CD4-positive, CD25-positive, alpha-beta regulatory T cell (primary cell): ENCODE results near the gene HLCS. TPM values are rescaled to one million over a fixed set of nuclear protein-coding genes. Genes with fewer than 3 reads are reported as not detected.

ENCODE experiments used
- ATAC-seq, 2 donors: fragments of 150-1000 bp; cut with Tn5 transposase; one replicate each; pipeline ENCODE4 v1.10.0; 2021; ENCODE audit warnings: low read depth in 2 of 2, moderate number of reproducible peaks in 2 of 2, moderate library complexity in 1 of 2
- DNase-seq, 3 donors: peaks; one replicate each; pipeline versions ENCODE4 v3.0.0 to v3.0.0-alpha.2; 2012 to 2022; ENCODE audit warnings: mixed read lengths in 1 of 3
- H3K27ac ChIP-seq: one replicate; pipeline ENCODE4 v1.7.0; 2013; ENCODE audit warnings: mild to moderate bottlenecking, low read length; ENCODE audit not compliant: insufficient read depth, poor library complexity, severe bottlenecking
- H3K27me3 ChIP-seq: one replicate; pipeline ENCODE4 v1.7.0; 2013; ENCODE audit warnings: low read length; ENCODE audit not compliant: control insufficient read depth, insufficient read depth
- H3K36me3 ChIP-seq: one replicate; pipeline ENCODE4 v1.7.0; 2013; ENCODE audit warnings: mild to moderate bottlenecking, low read length, moderate library complexity; ENCODE audit not compliant: control insufficient read depth, insufficient read depth
- H3K4me1 ChIP-seq: 2 replicates; pipeline ENCODE4 v1.7.0; 2013; ENCODE audit warnings: mild to moderate bottlenecking, low read length; ENCODE audit not compliant: insufficient read depth, control insufficient read depth, poor library complexity, severe bottlenecking
- H3K4me3 ChIP-seq: one replicate; pipeline ENCODE4 v1.7.0; 2013; ENCODE audit warnings: low read depth, mild to moderate bottlenecking, low read length, moderate library complexity
- H3K9me3 ChIP-seq, 2 experiments: 1 replicate in 1 of 2; 2 replicates in 1 of 2; pipeline ENCODE4 v1.7.0; 2013; ENCODE audit warnings: low read length in 2 of 2, mild to moderate bottlenecking in 1 of 2, moderate library complexity in 1 of 2; ENCODE audit not compliant: control insufficient read depth in 2 of 2
- H3K27ac Mint-ChIP-seq, 3 donors: one replicate each; pipeline ENCODE4 v1.8.0; 2020 to 2022; ENCODE audit warnings: mild to moderate bottlenecking in 3 of 3, mixed read lengths in 3 of 3, moderate library complexity in 2 of 3
- H3K27me3 Mint-ChIP-seq: one replicate; pipeline ENCODE4 v1.8.0; 2022; ENCODE audit warnings: mild to moderate bottlenecking, mixed read lengths
- H3K36me3 Mint-ChIP-seq: one replicate; pipeline ENCODE4 v1.8.0; 2020; ENCODE audit warnings: mixed read lengths
- H3K4me1 Mint-ChIP-seq, 4 donors: one replicate each; pipeline ENCODE4 v1.8.0; 2020 to 2022; ENCODE audit warnings: mixed read lengths in 4 of 4, mild to moderate bottlenecking in 1 of 4
- H3K4me3 Mint-ChIP-seq, 4 donors: one replicate each; pipeline ENCODE4 v1.8.0; 2020 to 2022; ENCODE audit warnings: mild to moderate bottlenecking in 4 of 4, mixed read lengths in 4 of 4, moderate library complexity in 3 of 4
- H3K9me3 Mint-ChIP-seq, 7 donors: one replicate each; pipeline ENCODE4 v1.8.0; 2020 to 2022; ENCODE audit warnings: mixed read lengths in 7 of 7, mild to moderate bottlenecking in 3 of 7, moderate library complexity in 2 of 7
- polyA plus RNA-seq, 4 donors: library from polyadenylated mRNA; unstranded; fragments of 300-500 nt; fragmentation: Illumina TruSeq; gene quantifications; one replicate each; pipeline ENCODE4 v1.2.3, GENCODE V29; 2021
- total RNA-seq: library from RNA; stranded (reverse); gene quantifications from one replicate; pipeline ENCODE4 v1.2.3, GENCODE V29; 2022

The HLCS gene
- total and polyA plus RNA-seq, 5 donors from 2014 or later: 5.2 to 13.6 (median 11.0) TPM

DNA sequence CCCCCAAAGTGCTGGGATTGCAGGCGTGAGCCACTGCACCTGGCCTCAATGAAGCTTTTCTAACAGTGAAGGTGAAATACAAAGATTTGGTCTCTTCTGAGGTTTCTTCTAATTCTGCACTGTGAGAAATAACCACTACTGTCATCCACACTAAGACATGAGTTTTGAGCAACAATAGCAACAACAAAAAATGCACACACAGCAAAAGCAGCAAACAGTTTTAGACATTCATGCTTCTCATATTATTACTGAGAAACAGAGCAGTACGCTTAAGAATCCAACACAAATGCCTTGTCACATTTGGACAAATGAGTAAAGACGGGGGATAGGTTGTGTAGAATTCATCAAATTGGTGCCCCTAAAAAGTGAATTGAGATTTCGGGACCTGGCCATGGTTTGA, 151.2 kb downstream of the HLCS start:
- Histone ChIP-seq H3K4me3 (no peak overlapping the region), H3K27me3 (no peaks in the 10 kb centered on the region), H3K27ac (no peak overlapping the region), H3K9me3 (no peaks in the 10 kb centered on the region), H3K4me1 (no peaks in the 10 kb centered on the region), H3K36me3 (no peaks in the 10 kb centered on the region)
- H3K27me3 Mint-ChIP-seq: no peaks in the 10 kb centered on the region
- H3K27ac Mint-ChIP-seq: no peak overlapping the region
- H3K36me3 Mint-ChIP-seq: peaks cover 8% of the 10 kb centered on the region
- H3K4me3 Mint-ChIP-seq: no peak overlapping the region
- DNase-seq (no peak), ATAC-seq (no peak)
- H3K9me3 Mint-ChIP-seq: no peaks in the 10 kb centered on the region
- H3K4me1 Mint-ChIP-seq: no peaks in the 10 kb centered on the region

DNA sequence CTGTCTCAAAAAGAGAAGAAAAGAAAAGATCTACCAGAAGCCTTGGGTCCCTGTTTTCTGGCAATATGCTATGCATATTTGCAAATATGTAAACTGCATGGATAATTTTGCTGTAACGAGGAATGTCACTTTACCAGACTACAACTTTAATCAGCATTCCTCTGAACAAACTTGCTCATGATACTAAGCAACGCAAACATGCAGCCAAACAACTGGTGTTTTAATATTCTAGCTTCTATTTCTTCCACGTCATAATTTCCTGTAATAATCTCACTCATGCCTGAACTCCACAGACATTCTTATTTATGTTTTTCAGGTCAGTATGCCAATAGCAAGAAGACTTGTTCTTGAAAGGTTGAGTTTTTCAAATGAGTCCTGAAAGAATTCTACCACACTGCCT, 153.4 kb downstream of the HLCS start:
- no peaks in the 10 kb centered on the region for H3K9me3 Mint-ChIP-seq
- Histone ChIP-seq H3K36me3 (no peaks in the 10 kb centered on the region), H3K27ac (no peak overlapping the region), H3K9me3 (no peaks in the 10 kb centered on the region), H3K27me3 (no peaks in the 10 kb centered on the region), H3K4me1 (no peaks in the 10 kb centered on the region), H3K4me3 (no peak overlapping the region)
- no peak overlapping the region for H3K27ac Mint-ChIP-seq
- ATAC-seq (no peak), DNase-seq (no peak)
- no peak overlapping the region for H3K4me3 Mint-ChIP-seq
- no peaks in the 10 kb centered on the region for H3K27me3 Mint-ChIP-seq
- H3K36me3 Mint-ChIP-seq: no peaks in the 10 kb centered on the region
- H3K4me1 Mint-ChIP-seq: peaks cover 0 to 4% (median 0%) of the 10 kb centered on the region in 4 donors

DNA sequence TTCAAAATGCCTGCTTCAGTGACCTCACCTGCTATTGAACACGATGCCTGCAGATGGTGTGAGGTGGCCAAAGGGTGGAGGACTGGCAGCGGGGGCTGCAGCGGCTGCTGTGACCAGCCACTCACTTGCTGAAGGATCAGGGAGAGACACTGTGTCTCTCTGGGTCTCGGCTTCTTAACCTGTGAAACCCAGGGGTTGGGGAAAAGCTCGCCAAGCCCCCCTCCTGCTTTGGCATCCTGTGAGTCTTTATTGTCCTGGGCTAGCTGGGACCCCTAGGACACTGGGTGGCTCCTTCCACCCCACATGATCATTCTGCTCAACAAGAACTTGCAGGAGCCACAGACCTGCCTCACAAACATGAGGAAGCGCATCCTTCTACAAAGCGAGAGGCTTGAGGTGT, 154.7 kb downstream of the HLCS start:
- no peaks in the 10 kb centered on the region for H3K36me3 Mint-ChIP-seq
- no peak for ATAC-seq
- Histone ChIP-seq H3K36me3 (no peaks in the 10 kb centered on the region), H3K27me3 (no peaks in the 10 kb centered on the region), H3K4me1 (no peaks in the 10 kb centered on the region), H3K4me3 (no peak overlapping the region), H3K9me3 (no peaks in the 10 kb centered on the region), H3K27ac (no peak overlapping the region)
- no peaks in the 10 kb centered on the region for H3K9me3 Mint-ChIP-seq
- no peak for DNase-seq
- peaks cover 0 to 4% (median 0%) of the 10 kb centered on the region in 4 donors for H3K4me1 Mint-ChIP-seq
- H3K27ac Mint-ChIP-seq: no peak overlapping the region
- H3K27me3 Mint-ChIP-seq: no peaks in the 10 kb centered on the region
- H3K4me3 Mint-ChIP-seq: no peak overlapping the region

DNA sequence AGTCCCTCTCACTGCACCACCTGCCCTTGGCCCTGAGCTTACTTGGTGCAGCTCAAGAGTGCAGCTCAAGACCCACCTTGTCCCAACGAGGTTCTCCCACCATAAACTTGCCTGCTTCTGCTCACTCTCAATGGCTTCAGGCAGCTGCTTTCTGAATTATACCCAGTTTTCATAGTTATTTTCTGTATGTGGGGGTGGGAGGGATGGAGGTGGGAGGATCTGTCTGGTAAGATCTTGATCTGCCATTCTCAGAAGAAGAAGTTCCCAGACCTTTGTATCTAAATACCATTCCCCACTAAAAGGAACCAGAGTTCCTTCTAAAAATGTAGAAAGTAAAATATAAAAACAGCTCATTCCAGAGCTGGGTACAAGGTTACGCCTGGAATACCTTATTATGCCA, 156.0 kb downstream of the HLCS start:
- Histone ChIP-seq H3K9me3 (no peaks in the 10 kb centered on the region), H3K27ac (no peak overlapping the region), H3K27me3 (no peaks in the 10 kb centered on the region), H3K4me3 (no peak overlapping the region), H3K4me1 (no peaks in the 10 kb centered on the region), H3K36me3 (no peaks in the 10 kb centered on the region)
- no peaks in the 10 kb centered on the region for H3K27me3 Mint-ChIP-seq
- no peak for DNase-seq
- no peaks in the 10 kb centered on the region for H3K9me3 Mint-ChIP-seq
- H3K4me1 Mint-ChIP-seq: peaks cover 0 to 4% (median 0%) of the 10 kb centered on the region in 4 donors
- no peak overlapping the region for H3K27ac Mint-ChIP-seq
- ATAC-seq: no peak
- peaks cover 7% of the 10 kb centered on the region for H3K36me3 Mint-ChIP-seq
- no peak overlapping the region for H3K4me3 Mint-ChIP-seq

DNA sequence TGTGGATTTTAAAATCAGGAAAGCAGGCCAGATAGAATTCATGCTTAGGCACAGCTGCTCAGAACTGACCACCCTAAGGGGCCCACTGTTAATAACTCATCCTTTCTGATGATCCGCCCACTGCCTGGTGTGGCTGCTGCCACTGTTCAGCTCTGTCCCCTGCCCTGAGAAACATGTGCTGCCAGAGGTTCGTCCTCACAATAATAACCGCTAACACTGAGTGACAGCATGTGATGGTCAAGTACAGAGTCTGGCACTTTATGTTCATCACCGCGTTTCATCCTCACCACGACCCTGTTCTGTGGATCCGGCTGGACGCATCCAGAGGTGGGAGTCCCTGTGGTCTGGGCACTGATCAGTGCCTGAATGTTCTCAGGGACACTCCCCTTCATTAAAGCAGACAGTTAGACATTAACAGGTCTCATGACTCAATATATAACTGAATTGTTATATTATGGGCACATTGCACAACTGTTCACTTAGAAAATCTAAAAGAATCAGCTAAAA, 159.0 kb downstream of the HLCS start:
- no peak overlapping the region for H3K27ac Mint-ChIP-seq
- no peaks in the 10 kb centered on the region for H3K4me1 ChIP-seq
- H3K36me3 Mint-ChIP-seq: peaks cover 22% of the 10 kb centered on the region
- H3K36me3 ChIP-seq: no peaks in the 10 kb centered on the region
- no peak overlapping the region for H3K4me3 Mint-ChIP-seq
- peaks cover 0 to 4% (median 0%) of the 10 kb centered on the region in 4 donors for H3K4me1 Mint-ChIP-seq
- ATAC-seq (no peak), DNase-seq (no peak)
- H3K27me3 Mint-ChIP-seq: no peaks in the 10 kb centered on the region
- H3K27ac ChIP-seq: no peak overlapping the region
- no peaks in the 10 kb centered on the region for H3K27me3 ChIP-seq
- H3K9me3 ChIP-seq: no peaks in the 10 kb centered on the region
- H3K9me3 Mint-ChIP-seq: no peaks in the 10 kb centered on the region
- H3K4me3 ChIP-seq: no peak overlapping the region

DNA sequence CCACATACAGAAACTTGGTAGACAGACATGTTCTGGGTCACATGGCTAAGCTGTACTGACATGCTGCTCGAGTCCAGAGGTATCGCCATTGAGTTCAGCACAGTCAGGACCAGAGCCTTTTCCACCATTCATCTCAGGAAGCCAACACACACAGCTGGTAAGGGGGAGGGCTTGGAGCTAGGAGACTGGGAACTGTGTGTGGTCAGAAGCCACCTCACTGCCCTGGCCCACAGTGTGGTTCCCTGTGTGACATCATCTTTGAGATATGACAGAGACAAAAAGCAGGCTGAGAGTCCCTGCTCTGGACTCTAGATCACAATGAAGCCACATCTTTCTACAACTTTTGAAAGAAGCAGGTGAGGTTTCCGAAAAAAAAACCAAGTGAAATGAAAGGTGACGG, 160.4 kb downstream of the HLCS start:
- no peak for DNase-seq
- no peaks in the 10 kb centered on the region for H3K9me3 Mint-ChIP-seq
- peaks cover 23% of the 10 kb centered on the region for H3K36me3 Mint-ChIP-seq
- Histone ChIP-seq H3K27me3 (no peaks in the 10 kb centered on the region), H3K36me3 (no peaks in the 10 kb centered on the region), H3K27ac (no peak overlapping the region), H3K9me3 (no peaks in the 10 kb centered on the region), H3K4me3 (no peak overlapping the region), H3K4me1 (no peaks in the 10 kb centered on the region)
- ATAC-seq: no peak
- H3K27ac Mint-ChIP-seq: no peak overlapping the region
- no peak overlapping the region for H3K4me3 Mint-ChIP-seq
- no peaks in the 10 kb centered on the region for H3K27me3 Mint-ChIP-seq
- H3K4me1 Mint-ChIP-seq: peaks cover 0 to 4% (median 0%) of the 10 kb centered on the region in 4 donors

DNA sequence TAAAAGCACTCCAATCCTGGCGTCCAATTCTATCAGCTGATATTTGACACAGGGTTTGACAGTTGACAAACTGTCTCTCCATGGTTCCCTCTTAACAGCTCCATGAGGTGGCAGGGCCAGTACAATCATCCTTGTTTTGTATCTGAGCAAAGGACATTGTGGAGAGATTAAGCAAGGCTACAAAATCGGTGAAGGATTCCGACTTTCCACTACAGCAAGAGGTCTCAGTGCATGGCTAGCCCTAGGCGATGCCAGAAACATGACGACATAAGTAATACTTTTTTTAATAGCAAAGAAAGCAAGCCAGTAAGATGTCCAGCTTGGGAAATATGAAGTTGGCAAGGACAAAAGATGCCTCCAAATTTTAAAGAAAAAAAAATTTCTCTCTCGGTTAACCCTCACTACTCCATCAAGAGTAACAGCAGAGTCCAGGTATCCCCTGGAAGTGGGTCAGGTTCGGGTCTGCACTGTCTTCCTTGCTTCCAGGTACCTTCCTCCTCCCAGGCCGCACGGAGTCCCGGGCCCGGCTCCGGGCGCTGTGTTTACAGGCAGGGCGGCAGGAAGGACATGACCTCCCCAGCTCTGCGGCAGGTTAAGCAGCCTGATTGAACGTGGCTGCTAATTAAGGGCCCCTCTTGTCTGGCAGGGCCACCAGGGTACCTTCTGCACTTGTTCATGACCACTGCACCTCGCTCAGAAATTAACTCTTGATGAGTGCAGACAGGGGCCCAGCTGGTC, 161.4 kb downstream of the HLCS start:
- no peak overlapping the region for H3K4me3 ChIP-seq
- H3K27me3 ChIP-seq: no peaks in the 10 kb centered on the region
- peaks cover 0 to 1% (median 0%) of the 10 kb centered on the region in 7 donors for H3K9me3 Mint-ChIP-seq
- H3K4me1 Mint-ChIP-seq: peaks cover 0 to 4% (median 0%) of the 10 kb centered on the region in 4 donors
- H3K36me3 Mint-ChIP-seq: peaks cover 24% of the 10 kb centered on the region
- ATAC-seq (no peak), DNase-seq (no peak)
- no peaks in the 10 kb centered on the region for H3K27me3 Mint-ChIP-seq
- no peaks in the 10 kb centered on the region for H3K36me3 ChIP-seq
- no peak overlapping the region for H3K27ac Mint-ChIP-seq
- no peak overlapping the region for H3K27ac ChIP-seq
- no peaks in the 10 kb centered on the region for H3K4me1 ChIP-seq
- H3K9me3 ChIP-seq: no peaks in the 10 kb centered on the region
- H3K4me3 Mint-ChIP-seq: no peak overlapping the region
